Measurements from ENCODE around the gene KDM6B.

KDM6B gene

DNA sequence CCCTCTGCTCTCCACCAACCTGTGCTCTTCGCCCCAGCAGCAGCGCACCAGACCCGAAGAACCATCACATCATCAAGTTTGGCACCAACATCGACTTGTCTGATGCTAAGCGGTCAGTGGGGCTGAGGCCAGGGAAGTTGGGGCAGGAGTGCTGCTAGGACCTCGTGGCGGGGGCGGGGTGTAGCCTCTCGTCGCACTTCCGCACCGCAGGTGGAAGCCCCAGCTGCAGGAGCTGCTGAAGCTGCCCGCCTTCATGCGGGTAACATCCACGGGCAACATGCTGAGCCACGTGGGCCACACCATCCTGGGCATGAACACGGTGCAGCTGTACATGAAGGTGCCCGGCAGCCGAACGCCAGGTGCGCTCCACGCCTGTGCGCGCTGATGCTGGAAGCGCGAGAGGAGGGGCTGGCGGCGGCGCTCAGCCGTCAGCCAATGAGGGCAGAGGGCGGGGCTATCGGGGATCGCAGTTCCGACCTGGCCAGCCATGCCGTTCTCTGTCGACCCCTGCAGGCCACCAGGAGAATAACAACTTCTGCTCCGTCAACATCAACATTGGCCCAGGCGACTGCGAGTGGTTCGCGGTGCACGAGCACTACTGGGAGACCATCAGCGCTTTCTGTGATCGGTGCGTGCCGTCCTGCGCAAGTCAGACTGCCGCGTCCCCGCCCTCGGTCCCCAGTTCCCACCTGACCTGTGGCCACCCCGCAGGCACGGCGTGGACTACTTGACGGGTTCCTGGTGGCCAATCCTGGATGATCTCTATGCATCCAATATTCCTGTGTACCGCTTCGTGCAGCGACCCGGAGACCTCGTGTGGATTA is 17.6 kb downstream of the KDM6B start (continued):
- TF ChIP-seq KLF8 (tag by site-specific recombination; IDR thresholded peaks at IDR 0.05), result 0 out of 2 replicates have a peak, but pooled peaks have one; percentile 27
- peak; percentile 55 for TF ChIP-seq SP2 (tag by site-specific recombination; IDR thresholded peaks at IDR 0.05)
- TF ChIP-seq KLF7 (tag by site-specific recombination; IDR thresholded peaks at IDR 0.05; ENCODE audit: borderline replicate concordance), result no peak
- TF ChIP-seq ZNF148 (tag by site-specific recombination; IDR thresholded peaks at IDR 0.05; ENCODE audit: borderline replicate concordance), result no peak
- TF ChIP-seq ZBTB21 (tag by site-specific recombination; IDR thresholded peaks at IDR 0.05), result no peak
- TF ChIP-seq, protein P1, sequence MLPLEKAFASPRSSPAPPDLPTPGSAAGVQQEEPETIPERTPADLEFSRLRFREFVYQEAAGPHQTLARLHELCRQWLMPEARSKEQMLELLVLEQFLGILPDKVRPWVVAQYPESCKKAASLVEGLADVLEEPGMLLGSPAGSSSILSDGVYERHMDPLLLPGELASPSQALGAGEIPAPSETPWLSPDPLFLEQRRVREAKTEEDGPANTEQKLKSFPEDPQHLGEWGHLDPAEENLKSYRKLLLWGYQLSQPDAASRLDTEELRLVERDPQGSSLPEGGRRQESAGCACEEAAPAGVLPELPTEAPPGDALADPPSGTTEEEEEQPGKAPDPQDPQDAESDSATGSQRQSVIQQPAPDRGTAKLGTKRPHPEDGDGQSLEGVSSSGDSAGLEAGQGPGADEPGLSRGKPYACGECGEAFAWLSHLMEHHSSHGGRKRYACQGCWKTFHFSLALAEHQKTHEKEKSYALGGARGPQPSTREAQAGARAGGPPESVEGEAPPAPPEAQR (tag by site-specific recombination; IDR thresholded peaks at IDR 0.05), result no peak
- 0 out of 2 replicates have a peak, but pooled peaks have one; percentile 30 for TF ChIP-seq ZNF76 (tag by site-specific recombination; IDR thresholded peaks at IDR 0.05; ENCODE audit: borderline replicate concordance, low read depth)
- TF ChIP-seq ZBTB8A (tag by site-specific recombination; IDR thresholded peaks at IDR 0.05), result no peak
- TF ChIP-seq, protein P2, sequence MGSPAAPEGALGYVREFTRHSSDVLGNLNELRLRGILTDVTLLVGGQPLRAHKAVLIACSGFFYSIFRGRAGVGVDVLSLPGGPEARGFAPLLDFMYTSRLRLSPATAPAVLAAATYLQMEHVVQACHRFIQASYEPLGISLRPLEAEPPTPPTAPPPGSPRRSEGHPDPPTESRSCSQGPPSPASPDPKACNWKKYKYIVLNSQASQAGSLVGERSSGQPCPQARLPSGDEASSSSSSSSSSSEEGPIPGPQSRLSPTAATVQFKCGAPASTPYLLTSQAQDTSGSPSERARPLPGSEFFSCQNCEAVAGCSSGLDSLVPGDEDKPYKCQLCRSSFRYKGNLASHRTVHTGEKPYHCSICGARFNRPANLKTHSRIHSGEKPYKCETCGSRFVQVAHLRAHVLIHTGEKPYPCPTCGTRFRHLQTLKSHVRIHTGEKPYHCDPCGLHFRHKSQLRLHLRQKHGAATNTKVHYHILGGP (tag by site-specific recombination; IDR thresholded peaks at IDR 0.05), result no peak
- TF ChIP-seq GLI2 (tag by site-specific recombination; IDR thresholded peaks at IDR 0.05; ENCODE audit: borderline replicate concordance, low read depth), result no peak

- peaks cover 5% of the 10 kb centered on the region; the same call in 1 of the 2 replicates for H3K4me1 ChIP-seq (ENCODE audit: control insufficient read depth, insufficient read depth, low read length)
- no peaks in the 10 kb centered on the region for H3K9me3 ChIP-seq (ENCODE audit: control insufficient read depth, insufficient read depth, low read depth, low read length)
- CTCF ChIA-PET, result interaction anchor here (2.6 to 2.8 kb wide), 2 partner anchors 27 to 29 kb away, joined by 10 to 17 read pairs; no protein-coding TSS in a partner anchor
- peaks cover 11 to 61% of the 10 kb centered on the region in 2 experiments for H3K36me3 ChIP-seq (ENCODE audit: control insufficient read depth in 2 of 2, insufficient read depth in 1 of 2, low read length in 2 of 2)
- no peak overlapping the region for H3K4me3 ChIP-seq (ENCODE audit: low read depth, low read length)
- POLR2A ChIA-PET, result no interaction called here
- no peak overlapping the region for H3K27ac ChIP-seq (ENCODE audit: extremely low read depth, low read depth, low read length)
- TF ChIP-seq, protein P3, sequence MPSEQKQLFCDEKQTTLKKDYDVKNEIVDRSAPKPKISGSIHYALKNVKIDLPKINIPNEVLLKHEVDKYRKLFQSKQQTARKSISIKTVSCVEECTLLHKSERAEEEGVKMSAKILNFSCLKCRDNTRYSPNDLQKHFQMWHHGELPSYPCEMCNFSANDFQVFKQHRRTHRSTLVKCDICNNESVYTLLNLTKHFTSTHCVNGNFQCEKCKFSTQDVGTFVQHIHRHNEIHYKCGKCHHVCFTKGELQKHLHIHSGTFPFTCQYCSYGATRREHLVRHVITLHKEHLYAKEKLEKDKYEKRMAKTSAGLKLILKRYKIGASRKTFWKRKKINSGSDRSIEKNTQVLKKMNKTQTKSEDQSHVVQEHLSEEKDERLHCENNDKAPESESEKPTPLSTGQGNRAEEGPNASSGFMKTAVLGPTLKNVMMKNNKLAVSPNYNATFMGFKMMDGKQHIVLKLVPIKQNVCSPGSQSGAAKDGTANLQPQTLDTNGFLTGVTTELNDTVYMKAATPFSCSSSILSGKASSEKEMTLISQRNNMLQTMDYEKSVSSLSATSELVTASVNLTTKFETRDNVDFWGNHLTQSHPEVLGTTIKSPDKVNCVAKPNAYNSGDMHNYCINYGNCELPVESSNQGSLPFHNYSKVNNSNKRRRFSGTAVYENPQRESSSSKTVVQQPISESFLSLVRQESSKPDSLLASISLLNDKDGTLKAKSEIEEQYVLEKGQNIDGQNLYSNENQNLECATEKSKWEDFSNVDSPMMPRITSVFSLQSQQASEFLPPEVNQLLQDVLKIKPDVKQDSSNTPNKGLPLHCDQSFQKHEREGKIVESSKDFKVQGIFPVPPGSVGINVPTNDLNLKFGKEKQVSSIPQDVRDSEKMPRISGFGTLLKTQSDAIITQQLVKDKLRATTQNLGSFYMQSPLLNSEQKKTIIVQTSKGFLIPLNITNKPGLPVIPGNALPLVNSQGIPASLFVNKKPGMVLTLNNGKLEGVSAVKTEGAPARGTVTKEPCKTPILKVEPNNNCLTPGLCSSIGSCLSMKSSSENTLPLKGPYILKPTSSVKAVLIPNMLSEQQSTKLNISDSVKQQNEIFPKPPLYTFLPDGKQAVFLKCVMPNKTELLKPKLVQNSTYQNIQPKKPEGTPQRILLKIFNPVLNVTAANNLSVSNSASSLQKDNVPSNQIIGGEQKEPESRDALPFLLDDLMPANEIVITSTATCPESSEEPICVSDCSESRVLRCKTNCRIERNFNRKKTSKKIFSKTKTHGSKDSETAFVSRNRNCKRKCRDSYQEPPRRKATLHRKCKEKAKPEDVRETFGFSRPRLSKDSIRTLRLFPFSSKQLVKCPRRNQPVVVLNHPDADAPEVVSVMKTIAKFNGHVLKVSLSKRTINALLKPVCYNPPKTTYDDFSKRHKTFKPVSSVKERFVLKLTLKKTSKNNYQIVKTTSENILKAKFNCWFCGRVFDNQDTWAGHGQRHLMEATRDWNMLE (tag by site-specific recombination; conservative IDR thresholded peaks at IDR 0.05; ENCODE audit: low read depth), result no peak
- no peak for TF ChIP-seq ZNF19 (tag by site-specific recombination; IDR thresholded peaks at IDR 0.05; ENCODE audit: low read depth)
- TF ChIP-seq ZNF768 (tag by site-specific recombination; IDR thresholded peaks at IDR 0.05), result no peak
- no peak for TF ChIP-seq ZNF138 (tag by site-specific recombination; IDR thresholded peaks at IDR 0.05; ENCODE audit: borderline replicate concordance)
- no peak for TF ChIP-seq ZBTB1 (tag by site-specific recombination; IDR thresholded peaks at IDR 0.05)
- TF ChIP-seq, protein P2 (tag by site-specific recombination; IDR thresholded peaks at IDR 0.05), result no peak
- TF ChIP-seq ZNF335 (tag by site-specific recombination; conservative IDR thresholded peaks at IDR 0.05), result no peak
- no peak for TF ChIP-seq SCRT2 (tag by site-specific recombination; IDR thresholded peaks at IDR 0.05)
- TF ChIP-seq ZNF558 (tag by site-specific recombination; IDR thresholded peaks at IDR 0.05), result no peak
Measured at GRCh38 chr17:7852262-7852670, 18.2 kb downstream of the KDM6B start.
